BJ (cell line): ENCODE data around the gene HNF1B. TPM values are rescaled to one million over a fixed set of nuclear protein-coding genes. Genes with fewer than 3 reads are reported as not detected.

Source experiments
- CTCF ChIA-PET: fragments of 350-600 bp; formaldehyde crosslinking; extraction: SDS; loops from one replicate; lab custom pipeline; 2021; ENCODE audit warnings: antibody characterized with exemption, inconsistent platforms; lab: Yijun Ruan, JAX
- POLR2A ChIA-PET: fragments of 300-600 bp; sonication (Branson Sonifier 250); formaldehyde crosslinking; extraction: SDS; loops from one replicate; lab custom pipeline; 2021; ENCODE audit warnings: antibody characterized with exemption; lab: Charles Lee
- DNase-seq: peaks from one replicate; pipeline ENCODE4 v3.0.0-alpha.2; 2011; ENCODE audit warnings: low read depth
- H3K27me3 ChIP-seq: 2 replicates; pipeline ENCODE4 v1.6.0; 2011; ENCODE audit warnings: low read length; ENCODE audit not compliant: control insufficient read depth, insufficient read depth
- H3K36me3 ChIP-seq: 2 replicates; pipeline ENCODE4 v1.5.1; 2011; ENCODE audit warnings: low read length; ENCODE audit not compliant: control insufficient read depth, insufficient read depth
- H3K4me3 ChIP-seq: 2 replicates; pipeline ENCODE4 v1.5.1; 2011; ENCODE audit warnings: low read depth, mild to moderate bottlenecking, control low read depth, low read length
- CTCF ChIP-seq: IDR thresholded peaks from 2 replicates; pipeline ENCODE4 v1.5.1; 2011; ENCODE audit warnings: low read depth, mild to moderate bottlenecking, control low read depth, inconsistent platforms, low read length, moderate library complexity; ENCODE audit not compliant: insufficient read depth
- polyA plus RNA-seq: library from polyadenylated mRNA; depleted of rRNA; stranded (reverse); fragments of >200 nt; gene quantifications from 2 replicates; pipeline ENCODE4 v1.2.3, GENCODE V29; 2011

HNF1B gene
- polyA plus RNA-seq, 1 experiment = not detected

GRCh38 chr17:37737971-37738370 lies 6.9 kb downstream of the HNF1B start:
- CTCF ChIA-PET = interaction anchor here (0.6 to 1.4 kb wide), 3 partner anchors 8 to 87 kb away, joined by 3 to 7 read pairs (median 3); no protein-coding TSS in a partner anchor
- H3K27me3 ChIP-seq = peaks cover 35% of the 10 kb centered on the region
- POLR2A ChIA-PET = no interaction called here
- no peak for TF ChIP-seq CTCF
- H3K4me3 ChIP-seq = no peak overlapping the region
- DNase-seq = no peak
- no peaks in the 10 kb centered on the region for H3K36me3 ChIP-seq

- DNase-seq = no peak
- ChIA-PET CTCF (interaction anchor here (0.6 kb wide), 1 partner anchor 67 kb away, joined by 4 read pairs; no protein-coding TSS in a partner anchor), POLR2A (no interaction called here)
- Histone ChIP-seq H3K4me3 (no peak overlapping the region), H3K36me3 (no peaks in the 10 kb centered on the region), H3K27me3 (peaks cover 30% of the 10 kb centered on the region)
- peak; percentile 14; the same call in 1 of the 2 replicates for TF ChIP-seq CTCF
These were observed 7.8 kb downstream of the HNF1B start for GRCh38 chr17:37737081-37737480.

- TF ChIP-seq CTCF = no peak
- no peak overlapping the region for H3K4me3 ChIP-seq
- no peak for DNase-seq
- CTCF ChIA-PET = no interaction called here
- no peaks in the 10 kb centered on the region for H3K36me3 ChIP-seq
- POLR2A ChIA-PET = no interaction called here
- peaks cover 24% of the 10 kb centered on the region for H3K27me3 ChIP-seq
These were observed 8.4 kb downstream of the HNF1B start for GRCh38 chr17:37736428-37736827.

- ChIA-PET POLR2A (no interaction called here), CTCF (no interaction called here)
- no peak overlapping the region for H3K4me3 ChIP-seq
- peaks cover 23% of the 10 kb centered on the region for H3K27me3 ChIP-seq
- DNase-seq = no peak
- TF ChIP-seq CTCF = no peak
- H3K36me3 ChIP-seq = no peaks in the 10 kb centered on the region
These were observed 9.7 kb downstream of the HNF1B start for GRCh38 chr17:37735165-37735564.

GRCh38 chr17:37732316-37732715 lies 12.5 kb downstream of the HNF1B start:
- Histone ChIP-seq H3K27me3 (peaks cover 11% of the 10 kb centered on the region), H3K36me3 (no peaks in the 10 kb centered on the region), H3K4me3 (no peak overlapping the region)
- ChIA-PET POLR2A (no interaction called here), CTCF (interaction anchor here (1.3 kb wide), 1 partner anchor 83 kb away, joined by 5 read pairs; no protein-coding TSS in a partner anchor)
- no peak for TF ChIP-seq CTCF
- no peak for DNase-seq
